Activated CD8-positive, alpha-beta memory T cell treated with anti-CD3 and anti-CD28 coated beads for 36 hours (primary cell): Measurements from ENCODE around the gene OR2T5. TPM values are rescaled to one million over a fixed set of nuclear protein-coding genes. Genes with fewer than 3 reads are reported as not detected.
"Not testable (repeated sequence)": the region's sequence is repeated elsewhere in the genome, so short reads cannot be mapped to it uniquely, and the experiment has no call there.

Experiments used
- CTCF ChIA-PET: fragments of 350-600 bp; sonication (Branson Sonifier 250); formaldehyde crosslinking; loops from one replicate; lab custom pipeline; 2021; ENCODE audit warnings: antibody characterized with exemption; lab: Charles Lee
- POLR2A ChIA-PET: fragments of 350-600 bp; sonication (Branson Sonifier 250); formaldehyde crosslinking; loops from one replicate; lab custom pipeline; 2021; ENCODE audit warnings: antibody characterized with exemption; lab: Charles Lee
- total RNA-seq, 2 experiments: library from RNA; stranded (reverse); gene quantifications; one replicate each; pipeline ENCODE4 v1.2.3, GENCODE V29; 2021

Gene OR2T5
- total RNA-seq, 2 experiments from 2014 or later: not detected

DNA sequence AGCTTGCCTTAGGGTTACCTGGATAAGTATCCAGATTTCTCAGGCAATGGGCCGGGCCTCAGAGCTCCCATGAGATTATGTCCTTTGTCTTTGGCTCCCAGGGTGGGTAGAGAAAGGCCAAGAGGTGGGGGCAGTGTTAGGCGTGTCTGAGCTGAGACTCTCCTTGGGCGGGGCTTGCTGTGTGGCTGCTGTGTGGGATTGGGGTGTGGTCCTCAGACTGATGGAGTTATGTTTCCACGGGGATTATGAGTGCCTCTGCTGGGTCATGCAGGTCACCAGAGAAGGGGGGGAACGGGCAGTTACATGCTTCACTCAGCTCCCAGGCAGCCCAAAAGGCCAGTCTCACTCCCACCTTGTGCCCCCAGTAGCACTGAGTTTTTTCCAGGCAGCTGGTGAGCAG lies 8.3 kb downstream of the OR2T5 start:
- CTCF ChIA-PET, POLR2A ChIA-PET: not testable (repeated sequence)

DNA sequence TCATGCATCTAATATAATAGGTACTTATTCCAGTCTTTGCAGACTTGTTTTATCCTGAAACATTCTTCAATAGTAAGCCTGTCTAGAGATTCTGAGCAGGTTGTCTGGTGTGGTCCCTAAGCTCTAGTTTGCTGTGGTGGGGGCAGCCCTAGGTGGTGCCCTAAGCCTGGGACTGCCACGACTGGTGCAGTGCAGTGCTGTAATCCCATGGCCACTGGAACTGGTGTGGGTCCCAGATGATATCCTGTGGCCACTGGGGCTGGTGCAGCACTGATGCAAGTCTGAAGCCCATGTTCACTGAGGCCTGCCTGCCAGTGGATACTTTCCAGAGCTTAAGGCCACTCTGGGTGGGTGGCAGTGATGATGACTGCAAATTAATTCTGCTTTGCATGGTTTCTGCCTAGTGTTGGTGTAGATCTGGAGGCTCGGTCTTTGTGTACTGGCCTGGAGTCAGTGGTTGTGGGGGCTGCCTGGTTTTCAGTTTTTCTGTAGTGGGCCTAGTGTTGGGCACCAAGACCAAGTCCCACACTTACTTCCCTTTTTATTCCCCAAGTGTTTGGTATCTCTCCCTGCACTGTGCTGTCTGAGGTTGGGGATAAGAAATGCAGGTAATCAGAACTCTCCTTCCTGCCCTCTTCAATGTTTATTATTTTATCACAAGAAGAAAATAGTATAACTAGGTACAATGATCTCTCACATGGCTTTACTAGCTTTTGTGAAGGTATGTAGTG lies 12.1 kb downstream of the OR2T5 start:
- CTCF ChIA-PET, POLR2A ChIA-PET: not testable (repeated sequence)

DNA sequence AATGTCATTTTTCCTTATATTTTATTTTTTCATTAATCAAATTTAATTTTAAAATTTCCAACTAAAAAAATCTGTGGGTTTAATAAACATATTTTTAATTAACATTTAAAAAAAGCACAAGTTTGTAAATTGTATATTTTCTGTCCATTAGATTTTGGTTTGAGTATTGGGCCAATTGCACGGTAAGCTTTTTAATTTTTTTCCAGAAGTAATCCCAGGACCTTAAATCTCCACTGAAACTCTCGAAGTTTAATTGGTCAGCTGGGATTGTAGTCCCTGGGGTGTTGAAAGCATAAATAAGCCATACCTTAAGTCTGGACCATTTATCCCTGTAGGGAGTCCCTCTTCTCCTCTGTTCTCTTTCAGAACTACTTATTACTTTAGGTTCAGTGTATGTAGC lies 19.4 kb downstream of the OR2T5 start, which contains the start of gene OR2G6:
TSS of gene OR2G6 (plus strand) at position 301 of the 400 bp plus-strand sequence. CDS start 13,574 bp downstream, outside the sequence.
- POLR2A ChIA-PET, CTCF ChIA-PET: not testable (repeated sequence)

DNA sequence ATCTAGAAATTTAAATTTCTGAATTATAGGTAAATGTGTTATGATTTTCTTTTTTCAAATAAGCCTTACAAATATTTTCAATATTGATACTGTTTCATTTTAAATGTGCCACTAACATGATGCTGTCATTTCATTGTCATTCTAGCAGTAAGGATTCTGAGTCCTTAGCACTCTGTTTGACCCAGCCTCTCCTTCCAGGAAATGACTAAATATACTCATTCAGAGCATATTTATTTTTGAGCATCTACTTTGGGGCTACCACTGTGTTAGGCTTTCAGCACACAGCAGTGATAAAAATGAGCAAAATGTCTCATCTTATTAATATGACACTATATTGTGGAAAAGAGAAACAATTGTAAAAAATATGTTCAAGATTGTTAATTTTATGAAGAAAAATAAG lies 21.8 kb downstream of the OR2T5 start:
- CTCF ChIA-PET, POLR2A ChIA-PET: not testable (repeated sequence)

DNA sequence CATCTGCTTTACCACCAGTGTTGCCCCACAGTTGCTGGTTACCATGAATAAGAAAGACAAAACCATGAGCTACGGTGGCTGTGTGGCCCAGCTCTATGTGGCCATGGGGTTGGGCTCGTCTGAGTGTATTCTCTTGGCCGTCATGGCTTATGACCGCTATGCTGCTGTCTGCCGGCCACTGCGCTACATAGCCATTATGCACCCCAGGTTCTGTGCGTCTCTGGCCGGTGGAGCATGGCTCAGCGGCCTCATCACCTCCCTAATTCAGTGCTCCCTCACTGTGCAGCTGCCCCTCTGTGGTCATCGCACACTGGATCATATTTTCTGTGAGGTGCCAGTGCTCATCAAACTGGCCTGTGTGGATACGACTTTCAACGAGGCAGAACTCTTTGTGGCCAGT lies 33.5 kb downstream of the OR2T5 start:
- POLR2A ChIA-PET: no interaction called here
- CTCF ChIA-PET: no interaction called here

DNA sequence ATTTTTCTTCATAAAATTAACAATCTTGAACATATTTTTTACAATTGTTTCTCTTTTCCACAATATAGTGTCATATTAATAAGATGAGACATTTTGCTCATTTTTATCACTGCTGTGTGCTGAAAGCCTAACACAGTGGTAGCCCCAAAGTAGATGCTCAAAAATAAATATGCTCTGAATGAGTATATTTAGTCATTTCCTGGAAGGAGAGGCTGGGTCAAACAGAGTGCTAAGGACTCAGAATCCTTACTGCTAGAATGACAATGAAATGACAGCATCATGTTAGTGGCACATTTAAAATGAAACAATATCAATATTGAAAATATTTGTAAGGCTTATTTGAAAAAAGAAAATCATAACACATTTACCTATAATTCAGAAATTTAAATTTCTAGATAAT lies 49.1 kb downstream of the OR2T5 start:
- POLR2A ChIA-PET, CTCF ChIA-PET: not testable (repeated sequence)

Other genes with a start within 250 kb of the OR2T5 start
- gene OR2T33, start 210.6 kb upstream of the OR2T5 start, total RNA-seq: not detected
- not detected for gene OR2T12, start 185.2 kb upstream of the OR2T5 start, total RNA-seq
- not detected for gene OR2M7, start 164.0 kb upstream of the OR2T5 start, total RNA-seq
- not detected for gene OR14C36, start 139.8 kb upstream of the OR2T5 start, total RNA-seq
- gene OR2T4, start 126.9 kb upstream of the OR2T5 start, total RNA-seq: not detected
- not detected for gene OR2T6, start 112.8 kb upstream of the OR2T5 start, total RNA-seq
- not detected for gene OR2T1, start 85.5 kb upstream of the OR2T5 start, total RNA-seq
- gene OR2T2, start 43.0 kb upstream of the OR2T5 start, total RNA-seq: not detected
- gene OR2T3, start 15.2 kb upstream of the OR2T5 start, total RNA-seq: not detected
- gene OR2G6, start 19.5 kb downstream of the OR2T5 start, total RNA-seq: not detected
- not detected for gene OR2T29, start 74.2 kb downstream of the OR2T5 start, total RNA-seq
- not detected for gene OR2T34, start 86.2 kb downstream of the OR2T5 start, total RNA-seq
- not detected for gene OR2T10, start 109.1 kb downstream of the OR2T5 start, total RNA-seq
- gene OR2T11, start 146.5 kb downstream of the OR2T5 start, total RNA-seq: not detected
- not detected for gene OR2T35, start 156.7 kb downstream of the OR2T5 start, total RNA-seq
- gene OR2T27, start 166.9 kb downstream of the OR2T5 start, total RNA-seq: not detected
- gene OR14I1, start 214.2 kb downstream of the OR2T5 start, total RNA-seq: not detected